ENCODE results near the gene PEAK1. TPM values are rescaled to one million over a fixed set of nuclear protein-coding genes. Genes with fewer than 3 reads are reported as not detected.

The PEAK1 gene
- total RNA-seq, 1 experiment from 2014 or later = 58.7 TPM

GRCh38 chr15:77347197-77347596 lies 72.7 kb downstream of the PEAK1 start:
- ChIA-PET POLR2A (no interaction called here), CTCF (no interaction called here)
- no TSS peak for BruUV-seq (replicated peaks)
- no peaks in the 10 kb centered on the region for H3K4me1 ChIP-seq (ENCODE audit: control insufficient read depth, insufficient read depth, low read length)
- H3K9me3 ChIP-seq (ENCODE audit: control insufficient read depth, insufficient read depth, low read depth, low read length) = no peaks in the 10 kb centered on the region
- H3K27ac ChIP-seq (ENCODE audit: low read length) = no peak overlapping the region
- H3K27me3 ChIP-seq (ENCODE audit: control insufficient read depth, insufficient read depth, low read length) = no peaks in the 10 kb centered on the region
- in situ Hi-C loops (cut with HindIII; ENCODE audit: low pct_unique_long_range_greater_than_20kb, low sequenced_read_pairs) (no loop called here), intact Hi-C loops (cut with micrococcal nuclease; ENCODE audit: unreplicated experiment) (no loop called here)
- DNase-seq (ENCODE audit: low read depth, low spot score) (no peak), ATAC-seq (no peak)
- H3K4me3 ChIP-seq (ENCODE audit: low read depth in 2 of 2, low read length in 2 of 2) = no peak overlapping the region
- TF ChIP-seq REST (IDR thresholded peaks at IDR 0.05; ENCODE audit: insufficient read depth in 1 of 2, low read depth in 2 of 2, low read length in 1 of 2) (no peak), TCF7L2 (IDR thresholded peaks at IDR 0.05; ENCODE audit: low read depth, low read length) (no peak), CTCF (IDR thresholded peaks at IDR 0.05) (no peak), POLR2AphosphoS5 (IDR thresholded peaks at IDR 0.05; ENCODE audit: low read depth, low read length) (no peak), SIN3A (IDR thresholded peaks at IDR 0.05; ENCODE audit: borderline replicate concordance, insufficient read depth, low read depth, low read length) (no peak)
- no peaks in the 10 kb centered on the region for H3K36me3 ChIP-seq (ENCODE audit: control insufficient read depth, insufficient read depth, low read length)

- intact Hi-C loops (cut with micrococcal nuclease; ENCODE audit: unreplicated experiment) = no loop called here
- Histone ChIP-seq H3K27ac (ENCODE audit: low read length) (no peak overlapping the region), H3K4me3 (ENCODE audit: low read depth in 2 of 2, low read length in 2 of 2) (no peak overlapping the region), H3K27me3 (ENCODE audit: control insufficient read depth, insufficient read depth, low read length) (no peaks in the 10 kb centered on the region), H3K36me3 (ENCODE audit: control insufficient read depth, insufficient read depth, low read length) (no peaks in the 10 kb centered on the region), H3K4me1 (ENCODE audit: control insufficient read depth, insufficient read depth, low read length) (no peaks in the 10 kb centered on the region), H3K9me3 (ENCODE audit: control insufficient read depth, insufficient read depth, low read depth, low read length) (no peaks in the 10 kb centered on the region)
- no peak for TF ChIP-seq REST (IDR thresholded peaks at IDR 0.05; ENCODE audit: insufficient read depth in 1 of 2, low read depth in 2 of 2, low read length in 1 of 2)
- no peak for TF ChIP-seq SIN3A (IDR thresholded peaks at IDR 0.05; ENCODE audit: borderline replicate concordance, insufficient read depth, low read depth, low read length)
- TF ChIP-seq TCF7L2 (IDR thresholded peaks at IDR 0.05; ENCODE audit: low read depth, low read length) = no peak
- no peak for TF ChIP-seq CTCF (IDR thresholded peaks at IDR 0.05)
- TF ChIP-seq POLR2AphosphoS5 (IDR thresholded peaks at IDR 0.05; ENCODE audit: low read depth, low read length) = no peak
- no TSS peak for BruUV-seq (replicated peaks)
- CTCF ChIA-PET = no interaction called here
- ATAC-seq = no peak
- DNase-seq (ENCODE audit: low read depth, low spot score) = no peak
- in situ Hi-C loops (cut with HindIII; ENCODE audit: low pct_unique_long_range_greater_than_20kb, low sequenced_read_pairs) = no loop called here
- POLR2A ChIA-PET = no interaction called here
Observed at GRCh38 chr15:77346245-77347036, 73.5 kb downstream of the PEAK1 start.
